Frontal cortex (tissue), 4 donors: ENCODE results near the gene RAB3D. TPM values are rescaled to one million over a fixed set of nuclear protein-coding genes. Genes with fewer than 3 reads are reported as not detected.

Experiments used
- DNase-seq, 2 donors: peaks; one replicate each; pipeline ENCODE4 v3.0.0; 2012; ENCODE audit warnings: low spot score in 2 of 2
- FAIRE-seq: peaks from 2 replicates; lab custom pipeline; 2012; peaks lifted over from hg19 to GRCh38; lab: Jason Lieb, UNC
- total RNA-seq: library from RNA; depleted of rRNA; stranded (reverse); fragments of >200 nt; gene quantifications from one replicate; pipeline ENCODE4 v1.2.3, GENCODE V29; 2014
- donor health status: control.
- donor health status: control.
- donor health status: control.

The RAB3D gene
- total RNA-seq, 1 donor from 2014 or later: 21.6 TPM

DNA sequence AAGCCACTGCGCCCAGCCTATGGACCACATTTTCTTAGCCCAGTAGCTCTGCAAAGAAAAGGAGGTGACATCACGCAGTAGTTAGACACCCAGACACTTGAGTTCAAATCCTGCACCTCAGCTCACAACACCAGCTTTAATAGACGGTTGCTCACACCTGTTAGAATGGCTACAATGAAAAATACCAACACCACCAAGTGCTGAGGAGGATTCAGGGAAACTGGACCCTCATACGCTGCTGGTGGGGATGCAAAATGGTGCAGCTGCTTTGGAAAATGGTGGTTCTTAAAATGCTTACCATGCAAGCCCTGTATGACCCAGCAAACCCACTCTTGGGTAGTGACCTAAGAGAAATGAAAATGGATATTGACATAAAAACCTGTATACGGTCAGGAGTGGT is 65.5 kb downstream of the RAB3D start:
- DNase-seq (no peak), FAIRE-seq (no peak)

DNA sequence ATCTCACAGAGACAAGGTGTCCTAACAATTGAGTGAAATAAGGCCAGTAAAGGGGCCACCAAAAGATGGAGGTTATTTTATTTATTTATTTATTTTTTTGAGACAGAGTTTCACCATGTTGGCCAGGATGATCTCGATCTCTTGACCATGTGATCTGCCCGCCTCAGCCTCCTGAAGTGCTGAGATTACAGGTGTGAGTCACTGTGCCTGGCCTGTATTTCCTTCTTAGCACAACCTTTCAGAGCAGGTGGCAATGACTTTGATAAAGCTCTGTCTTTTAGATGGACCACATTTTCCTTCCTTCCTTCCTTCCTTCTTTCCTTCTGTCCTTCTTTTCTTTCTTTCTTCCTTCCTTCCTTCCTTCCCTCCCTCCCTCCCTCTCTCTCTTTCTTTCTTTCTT is 66.2 kb downstream of the RAB3D start:
- DNase-seq (no peak), FAIRE-seq (no peak)

Other genes with a start within 250 kb of the RAB3D start
- gene SPC24, start 183.9 kb downstream of the RAB3D start, total RNA-seq: 6.9 TPM
- 7.3 TPM for gene KANK2, start 142.1 kb downstream of the RAB3D start, total RNA-seq
- gene ANGPTL8, start 100.0 kb downstream of the RAB3D start, total RNA-seq: not detected
- 4.1 TPM for gene DOCK6, start 77.1 kb downstream of the RAB3D start, total RNA-seq
- gene TSPAN16, start 43.5 kb downstream of the RAB3D start, total RNA-seq: not detected
- 27.7 TPM for gene TMEM205, start 6.6 kb upstream of the RAB3D start, total RNA-seq
- gene CCDC159, start 6.9 kb upstream of the RAB3D start, total RNA-seq: 2.9 TPM
- gene PLPPR2, start 15.8 kb upstream of the RAB3D start, total RNA-seq: 30.6 TPM
- gene SWSAP1, start 35.0 kb upstream of the RAB3D start, total RNA-seq: 0.82 TPM
- 3.3 TPM for gene EPOR, start 44.7 kb upstream of the RAB3D start, total RNA-seq
- 0.41 TPM for gene RGL3, start 79.7 kb upstream of the RAB3D start, total RNA-seq
- gene ODAD3, start 95.5 kb upstream of the RAB3D start, total RNA-seq: 0.41 TPM
- 39.1 TPM for gene PRKCSH, start 96.0 kb upstream of the RAB3D start, total RNA-seq
- gene ELAVL3, start 141.4 kb upstream of the RAB3D start, total RNA-seq: 98.2 TPM
- 16.3 TPM for gene ZNF653, start 166.2 kb upstream of the RAB3D start, total RNA-seq
- 60.3 TPM for gene ECSIT, start 189.5 kb upstream of the RAB3D start, total RNA-seq
- gene CNN1, start 199.2 kb upstream of the RAB3D start, total RNA-seq: 1.2 TPM
- gene ELOF1, start 219.6 kb upstream of the RAB3D start, total RNA-seq: 19.2 TPM
- 0.41 TPM for gene ACP5, start 238.0 kb upstream of the RAB3D start, total RNA-seq